ENCODE data around the gene DAAM1.

DNA sequence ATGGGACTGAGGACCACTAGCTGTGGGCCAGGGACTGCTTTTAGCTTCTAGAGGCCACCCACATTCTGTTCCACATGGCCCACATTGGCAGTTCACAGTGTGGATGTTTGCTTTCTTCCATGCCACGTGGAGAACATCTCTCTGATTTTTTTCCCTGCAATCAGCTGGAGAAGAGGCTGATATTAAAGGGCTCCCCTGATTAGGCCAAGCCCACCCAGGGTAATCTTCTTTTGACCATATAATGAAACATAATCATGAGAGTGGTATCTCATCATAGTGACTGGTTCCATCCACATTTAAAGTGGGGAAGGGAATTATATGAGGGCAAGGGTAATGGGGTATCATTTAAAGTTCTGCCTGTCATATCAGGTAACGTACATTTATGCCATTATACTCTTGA is 15.8 kb downstream of the DAAM1 start:
- TF ChIP-seq, protein P1, sequence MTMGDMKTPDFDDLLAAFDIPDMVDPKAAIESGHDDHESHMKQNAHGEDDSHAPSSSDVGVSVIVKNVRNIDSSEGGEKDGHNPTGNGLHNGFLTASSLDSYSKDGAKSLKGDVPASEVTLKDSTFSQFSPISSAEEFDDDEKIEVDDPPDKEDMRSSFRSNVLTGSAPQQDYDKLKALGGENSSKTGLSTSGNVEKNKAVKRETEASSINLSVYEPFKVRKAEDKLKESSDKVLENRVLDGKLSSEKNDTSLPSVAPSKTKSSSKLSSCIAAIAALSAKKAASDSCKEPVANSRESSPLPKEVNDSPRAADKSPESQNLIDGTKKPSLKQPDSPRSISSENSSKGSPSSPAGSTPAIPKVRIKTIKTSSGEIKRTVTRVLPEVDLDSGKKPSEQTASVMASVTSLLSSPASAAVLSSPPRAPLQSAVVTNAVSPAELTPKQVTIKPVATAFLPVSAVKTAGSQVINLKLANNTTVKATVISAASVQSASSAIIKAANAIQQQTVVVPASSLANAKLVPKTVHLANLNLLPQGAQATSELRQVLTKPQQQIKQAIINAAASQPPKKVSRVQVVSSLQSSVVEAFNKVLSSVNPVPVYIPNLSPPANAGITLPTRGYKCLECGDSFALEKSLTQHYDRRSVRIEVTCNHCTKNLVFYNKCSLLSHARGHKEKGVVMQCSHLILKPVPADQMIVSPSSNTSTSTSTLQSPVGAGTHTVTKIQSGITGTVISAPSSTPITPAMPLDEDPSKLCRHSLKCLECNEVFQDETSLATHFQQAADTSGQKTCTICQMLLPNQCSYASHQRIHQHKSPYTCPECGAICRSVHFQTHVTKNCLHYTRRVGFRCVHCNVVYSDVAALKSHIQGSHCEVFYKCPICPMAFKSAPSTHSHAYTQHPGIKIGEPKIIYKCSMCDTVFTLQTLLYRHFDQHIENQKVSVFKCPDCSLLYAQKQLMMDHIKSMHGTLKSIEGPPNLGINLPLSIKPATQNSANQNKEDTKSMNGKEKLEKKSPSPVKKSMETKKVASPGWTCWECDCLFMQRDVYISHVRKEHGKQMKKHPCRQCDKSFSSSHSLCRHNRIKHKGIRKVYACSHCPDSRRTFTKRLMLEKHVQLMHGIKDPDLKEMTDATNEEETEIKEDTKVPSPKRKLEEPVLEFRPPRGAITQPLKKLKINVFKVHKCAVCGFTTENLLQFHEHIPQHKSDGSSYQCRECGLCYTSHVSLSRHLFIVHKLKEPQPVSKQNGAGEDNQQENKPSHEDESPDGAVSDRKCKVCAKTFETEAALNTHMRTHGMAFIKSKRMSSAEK (CRISPR knock-in tag; IDR thresholded peaks at IDR 0.05; ENCODE audit: borderline replicate concordance), result no peak
- TF ChIP-seq ELF4 (CRISPR knock-in tag; IDR thresholded peaks at IDR 0.05; ENCODE audit: low read depth) (no peak), SMAD4 (CRISPR knock-in tag; IDR thresholded peaks at IDR 0.05) (no peak), NFYB (CRISPR knock-in tag; conservative IDR thresholded peaks at IDR 0.05; ENCODE audit: low read depth) (no peak), GTF2I (CRISPR knock-in tag; conservative IDR thresholded peaks at IDR 0.05) (no peak)
- TF ChIP-seq, protein P2, sequence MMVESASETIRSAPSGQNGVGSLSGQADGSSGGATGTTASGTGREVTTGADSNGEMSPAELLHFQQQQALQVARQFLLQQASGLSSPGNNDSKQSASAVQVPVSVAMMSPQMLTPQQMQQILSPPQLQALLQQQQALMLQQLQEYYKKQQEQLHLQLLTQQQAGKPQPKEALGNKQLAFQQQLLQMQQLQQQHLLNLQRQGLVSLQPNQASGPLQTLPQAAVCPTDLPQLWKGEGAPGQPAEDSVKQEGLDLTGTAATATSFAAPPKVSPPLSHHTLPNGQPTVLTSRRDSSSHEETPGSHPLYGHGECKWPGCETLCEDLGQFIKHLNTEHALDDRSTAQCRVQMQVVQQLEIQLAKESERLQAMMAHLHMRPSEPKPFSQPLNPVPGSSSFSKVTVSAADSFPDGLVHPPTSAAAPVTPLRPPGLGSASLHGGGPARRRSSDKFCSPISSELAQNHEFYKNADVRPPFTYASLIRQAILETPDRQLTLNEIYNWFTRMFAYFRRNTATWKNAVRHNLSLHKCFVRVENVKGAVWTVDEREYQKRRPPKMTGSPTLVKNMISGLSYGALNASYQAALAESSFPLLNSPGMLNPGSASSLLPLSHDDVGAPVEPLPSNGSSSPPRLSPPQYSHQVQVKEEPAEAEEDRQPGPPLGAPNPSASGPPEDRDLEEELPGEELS (CRISPR knock-in tag; IDR thresholded peaks at IDR 0.05), result no peak
